Mucosa of gallbladder (tissue), 1 donor: Measurements from ENCODE around the gene SLC25A53. TPM values are rescaled to one million over a fixed set of nuclear protein-coding genes. Genes with fewer than 3 reads are reported as not detected.

ENCODE experiments used
- DNase-seq: peaks from one replicate; pipeline ENCODE4 v3.0.0-alpha.2; 2020; ENCODE audit warnings: low spot score
- total RNA-seq: library from RNA; stranded (reverse); gene quantifications from one replicate; pipeline ENCODE4 v1.2.1, GENCODE V29; 2021
- donor health status: DM: no; HTN: no; CAD: no.

The SLC25A53 gene
- 14.5 TPM for total RNA-seq

- peak; percentile 73 for DNase-seq
Observed at GRCh38 chrX:104156630-104157529, at the start of gene SLC25A53. SLC25A53 (minus strand) TSS chrX:104157009; CDS start chrX:104105257, 51,752 bp downstream.

- no peak for DNase-seq
Observed at GRCh38 chrX:104205548-104205947, 48.7 kb upstream of the SLC25A53 start.

- no peak for DNase-seq
Observed at GRCh38 chrX:104195489-104196084, 38.8 kb upstream of the SLC25A53 start.

- no peak for DNase-seq
Observed at GRCh38 chrX:104195013-104195412, 38.2 kb upstream of the SLC25A53 start.

- DNase-seq, result no peak
Observed at GRCh38 chrX:104193485-104193884, 36.7 kb upstream of the SLC25A53 start.

GRCh38 chrX:104189837-104190236 lies 33.0 kb upstream of the SLC25A53 start:
- no peak for DNase-seq

- DNase-seq, result no peak
Observed at GRCh38 chrX:104187931-104188330, 31.1 kb upstream of the SLC25A53 start.

GRCh38 chrX:104183685-104184084 lies 26.9 kb upstream of the SLC25A53 start:
- no peak for DNase-seq

- no peak for DNase-seq
Observed at GRCh38 chrX:104173841-104174240, 17.0 kb upstream of the SLC25A53 start.

- DNase-seq, result no peak
Observed at GRCh38 chrX:104172788-104173187, 16.0 kb upstream of the SLC25A53 start.

- DNase-seq, result no peak
Observed at GRCh38 chrX:104172121-104172520, 15.3 kb upstream of the SLC25A53 start.

- no peak for DNase-seq
Observed at GRCh38 chrX:104168127-104168526, 11.3 kb upstream of the SLC25A53 start.

GRCh38 chrX:104166735-104167436 lies 10.1 kb upstream of the SLC25A53 start:
- peak; percentile 11 for DNase-seq

- peak; percentile 84 for DNase-seq
Observed at GRCh38 chrX:104165894-104166734, 9.3 kb upstream of the SLC25A53 start, which contains the start of gene FAM199X. FAM199X (plus strand) TSS chrX:104166453; CDS start chrX:104166786, 333 bp downstream.

- no peak for DNase-seq
Observed at GRCh38 chrX:104151037-104151436, 5.8 kb downstream of the SLC25A53 start.

- DNase-seq, result no peak
Observed at GRCh38 chrX:104141087-104141760, 15.6 kb downstream of the SLC25A53 start.

GRCh38 chrX:104137496-104137895 lies 19.3 kb downstream of the SLC25A53 start:
- DNase-seq, result no peak

GRCh38 chrX:104136241-104137019 lies 20.4 kb downstream of the SLC25A53 start:
- peak; percentile 77 for DNase-seq

- DNase-seq, result no peak
Observed at GRCh38 chrX:104135677-104136076, 21.1 kb downstream of the SLC25A53 start.
